G401 (cell line): ENCODE measurements around the gene CCNA1. TPM values are rescaled to one million over a fixed set of nuclear protein-coding genes. Genes with fewer than 3 reads are reported as not detected.

ENCODE experiments used
- DNase-seq: peaks from one replicate; pipeline ENCODE4 v3.0.0-alpha.2; 2015; ENCODE audit warnings: low spot score
- in situ Hi-C: cut with HindIII; loops from 2 replicates; pipeline ENCODE4 v1.10.0; 2016; ENCODE audit warnings: low sequenced_read_pairs, mixed read lengths
- total RNA-seq: library from RNA; depleted of rRNA; stranded (reverse); fragments of >200 nt; shearing (Covaris generic); gene quantifications from 2 replicates; pipeline ENCODE4 v1.2.3, GENCODE V29; 2014; rRNA removed

The CCNA1 gene
- total RNA-seq, 1 experiment from 2014 or later, result 1.1 TPM

- DNase-seq, result no peak
- in situ Hi-C loops, result no loop called here
These were observed 15.2 kb downstream of the CCNA1 start for GRCh38 chr13:36447501-36447900.

GRCh38 chr13:36450534-36450933 lies 18.2 kb downstream of the CCNA1 start:
- DNase-seq, result no peak
- in situ Hi-C loops, result no loop called here

GRCh38 chr13:36453516-36453915 lies 21.2 kb downstream of the CCNA1 start:
- no peak for DNase-seq

GRCh38 chr13:36454121-36454520 lies 21.8 kb downstream of the CCNA1 start:
- in situ Hi-C loops, result no loop called here
- DNase-seq, result no peak

More at GRCh38 chr13:36453516-36453915, 21.2 kb downstream of the CCNA1 start:
- in situ Hi-C loops, result no loop called here

- DNase-seq, result no peak
- in situ Hi-C loops, result no loop called here
These were observed 22.7 kb downstream of the CCNA1 start for GRCh38 chr13:36454987-36455386.

GRCh38 chr13:36456577-36456976 lies 24.3 kb downstream of the CCNA1 start:
- no peak for DNase-seq
- in situ Hi-C loops, result no loop called here

- in situ Hi-C loops, result no loop called here
- DNase-seq, result no peak
These were observed 29.2 kb downstream of the CCNA1 start for GRCh38 chr13:36461506-36461905.

- DNase-seq, result no peak
- in situ Hi-C loops, result no loop called here
These were observed 43.2 kb downstream of the CCNA1 start for GRCh38 chr13:36475468-36475867.

GRCh38 chr13:36476661-36477060 lies 44.4 kb downstream of the CCNA1 start:
- in situ Hi-C loops, result no loop called here
- DNase-seq, result no peak

GRCh38 chr13:36480726-36481427 lies 48.6 kb downstream of the CCNA1 start:
- in situ Hi-C loops, result no loop called here
- no peak for DNase-seq

- in situ Hi-C loops, result no loop called here
- no peak for DNase-seq
These were observed 57.8 kb downstream of the CCNA1 start for GRCh38 chr13:36490055-36490454.

Other genes starting within 250 kb of the CCNA1 start
- gene SOHLH2, start 217.9 kb upstream of the CCNA1 start, total RNA-seq, result not detected in 2 replicates
- gene CCDC169, start 134.7 kb upstream of the CCNA1 start, total RNA-seq, result not detected in 2 replicates
- gene SPART, start 86.1 kb upstream of the CCNA1 start, total RNA-seq, result 0.31 and 0.43 TPM in 2 replicates
- not detected in 2 replicates for gene SERTM1, start 241.5 kb downstream of the CCNA1 start, total RNA-seq